GM19328 (cell line): Measurements from ENCODE around the gene DDX27.
A peak's percentile ranks its signal among the peaks of the same experiment; 100 is the strongest.
"Not testable (repeated sequence)": the region's sequence is repeated elsewhere in the genome, so short reads cannot be mapped to it uniquely, and the experiment has no call there.

ENCODE experiments used
- ATAC-seq: cut with Tn5 transposase; IDR thresholded peaks from one replicate; pipeline ENCODE4 v1.9.1; 2021; ENCODE audit warnings: mild to moderate bottlenecking, moderate library complexity; ENCODE audit not compliant: unreplicated experiment

The DDX27 gene, protein sequence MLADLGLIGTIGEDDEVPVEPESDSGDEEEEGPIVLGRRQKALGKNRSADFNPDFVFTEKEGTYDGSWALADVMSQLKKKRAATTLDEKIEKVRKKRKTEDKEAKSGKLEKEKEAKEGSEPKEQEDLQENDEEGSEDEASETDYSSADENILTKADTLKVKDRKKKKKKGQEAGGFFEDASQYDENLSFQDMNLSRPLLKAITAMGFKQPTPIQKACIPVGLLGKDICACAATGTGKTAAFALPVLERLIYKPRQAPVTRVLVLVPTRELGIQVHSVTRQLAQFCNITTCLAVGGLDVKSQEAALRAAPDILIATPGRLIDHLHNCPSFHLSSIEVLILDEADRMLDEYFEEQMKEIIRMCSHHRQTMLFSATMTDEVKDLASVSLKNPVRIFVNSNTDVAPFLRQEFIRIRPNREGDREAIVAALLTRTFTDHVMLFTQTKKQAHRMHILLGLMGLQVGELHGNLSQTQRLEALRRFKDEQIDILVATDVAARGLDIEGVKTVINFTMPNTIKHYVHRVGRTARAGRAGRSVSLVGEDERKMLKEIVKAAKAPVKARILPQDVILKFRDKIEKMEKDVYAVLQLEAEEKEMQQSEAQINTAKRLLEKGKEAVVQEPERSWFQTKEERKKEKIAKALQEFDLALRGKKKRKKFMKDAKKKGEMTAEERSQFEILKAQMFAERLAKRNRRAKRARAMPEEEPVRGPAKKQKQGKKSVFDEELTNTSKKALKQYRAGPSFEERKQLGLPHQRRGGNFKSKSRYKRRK

DNA sequence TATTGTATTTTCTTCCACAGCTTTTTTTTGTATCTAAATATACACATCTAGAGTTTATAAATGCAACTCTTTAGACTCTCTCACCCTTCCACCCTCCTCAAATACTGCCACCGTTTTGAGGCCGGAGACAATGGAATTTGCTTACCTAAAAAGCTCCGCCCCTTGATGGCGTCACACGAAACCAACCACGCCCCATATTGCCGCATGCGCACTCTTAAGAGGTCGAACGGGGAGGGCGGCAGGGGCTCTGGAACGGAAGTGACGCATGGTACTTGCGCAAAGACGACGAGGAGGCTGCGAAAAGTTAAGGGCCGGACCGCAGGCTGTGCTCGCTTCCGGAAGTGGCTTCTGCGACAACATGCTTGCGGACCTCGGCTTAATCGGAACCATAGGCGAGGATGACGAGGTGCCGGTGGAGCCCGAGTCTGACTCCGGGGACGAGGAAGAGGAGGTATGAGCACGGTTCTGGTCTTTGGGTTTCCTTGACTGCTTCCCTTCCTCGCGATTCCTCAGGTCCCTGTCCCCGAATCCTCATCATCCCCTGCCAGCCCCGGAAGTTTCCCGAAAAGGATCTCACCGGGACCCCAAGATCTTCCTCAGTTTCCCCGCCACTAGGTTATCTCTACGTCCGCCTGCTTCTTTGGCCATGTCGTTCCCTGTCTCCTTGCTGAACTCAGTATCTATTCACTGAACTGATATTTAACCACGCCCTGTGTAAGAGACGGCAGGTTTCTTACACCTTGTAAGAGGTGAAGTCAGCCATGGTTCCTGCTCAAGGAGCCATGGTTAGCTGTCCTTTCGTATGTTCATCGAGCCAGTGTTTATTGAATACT, at the start of gene DDX27:
TSS of gene DDX27 (plus strand) at position 326 of the 833 bp plus-strand sequence. CDS start at position 359, 33 bp downstream.
- peak; percentile 85 for ATAC-seq

DNA sequence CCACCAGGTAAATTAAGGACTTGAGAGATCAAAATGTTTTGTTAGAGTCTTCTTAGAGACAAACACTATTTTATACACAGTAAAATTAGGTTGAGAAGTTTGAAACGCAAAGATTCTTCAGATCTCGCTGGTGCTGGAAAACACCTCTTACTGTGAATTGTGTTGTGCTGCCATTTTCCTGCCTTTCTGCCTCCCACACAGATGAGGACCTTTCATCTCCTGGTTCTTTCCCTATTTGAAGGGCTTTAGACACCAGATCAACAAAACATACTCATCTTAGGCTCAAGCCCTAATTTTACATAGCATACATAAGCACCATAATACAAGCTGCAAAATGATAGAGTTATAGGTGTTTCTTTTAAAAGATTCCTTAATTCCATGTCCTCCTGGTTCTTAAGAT, 49.7 kb upstream of the DDX27 start:
- no peak for ATAC-seq

DNA sequence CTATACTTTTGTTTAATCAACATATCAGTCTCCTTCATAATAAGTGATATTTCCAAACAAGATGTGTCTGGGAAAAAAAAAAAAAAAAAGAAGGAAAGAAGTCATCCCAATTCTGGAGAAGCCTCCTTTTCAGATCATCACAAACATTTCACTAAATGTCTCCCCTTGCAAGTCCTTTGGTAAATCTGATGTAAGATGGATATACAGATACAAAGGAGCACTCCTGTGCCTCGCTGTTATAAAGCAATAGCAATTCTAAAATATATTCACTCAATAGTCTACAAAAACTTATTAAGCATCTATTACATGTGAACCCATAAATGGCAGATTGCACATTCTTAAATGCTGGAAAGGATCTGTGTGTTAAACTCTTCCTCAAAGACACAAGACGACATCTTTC, 48.5 kb upstream of the DDX27 start:
- no peak for ATAC-seq

DNA sequence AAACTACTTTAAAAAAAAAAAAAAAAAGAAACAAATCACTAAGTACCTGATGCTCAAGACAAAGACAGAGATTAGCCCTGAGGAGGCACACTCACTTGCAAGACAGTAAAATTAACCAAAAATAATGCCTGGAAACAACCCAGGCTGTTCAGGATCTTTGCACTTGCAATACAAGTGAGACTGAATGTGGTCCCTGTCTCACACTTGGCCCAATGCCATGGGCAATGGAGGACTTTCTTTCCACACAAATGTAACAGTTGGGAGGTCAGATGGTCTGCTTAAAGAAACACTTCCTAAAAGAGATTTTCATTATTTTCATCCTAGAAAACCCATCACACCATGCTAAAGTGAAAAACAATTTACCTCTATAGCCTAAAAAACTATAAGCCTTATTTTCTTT, 47.3 kb upstream of the DDX27 start:
- ATAC-seq, result no peak

DNA sequence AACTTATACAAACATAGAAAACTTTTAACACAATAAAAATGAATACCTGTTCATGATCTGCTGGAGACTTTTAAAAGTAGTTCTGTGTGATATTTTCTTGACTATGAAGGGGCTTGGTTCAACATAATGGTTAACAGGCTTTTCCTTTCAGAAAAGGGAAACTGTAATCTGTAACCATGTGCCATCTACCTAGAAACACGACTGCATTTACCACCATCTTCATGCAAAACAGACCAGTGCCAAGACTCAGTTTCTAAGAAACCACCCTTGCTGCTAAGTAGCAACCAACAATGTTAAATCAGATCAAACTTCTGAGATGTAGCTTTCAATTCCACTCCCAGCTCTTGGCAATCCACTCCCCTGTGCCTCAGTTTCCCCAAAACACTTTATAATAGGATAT, 46.8 kb upstream of the DDX27 start:
- no peak for ATAC-seq

DNA sequence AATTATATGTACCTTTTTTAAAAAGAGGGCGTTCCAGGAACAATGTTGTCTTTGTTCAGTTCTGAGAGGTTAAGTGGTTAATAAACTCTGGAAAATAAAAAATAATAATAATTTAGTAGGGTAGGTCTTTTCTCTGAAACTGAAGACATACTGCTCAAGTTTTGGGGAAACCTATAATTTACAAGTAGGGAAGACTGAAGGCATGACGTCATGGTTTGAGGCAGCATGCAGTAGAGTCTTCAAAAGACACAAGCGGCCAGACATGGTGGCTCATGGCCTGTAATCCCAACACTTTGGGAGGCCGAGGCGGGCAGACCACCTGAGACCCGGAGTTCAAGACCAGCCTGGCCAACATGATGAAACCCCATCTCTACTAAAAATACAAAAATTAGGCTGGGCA, 45.0 kb upstream of the DDX27 start:
- no peak for ATAC-seq

DNA sequence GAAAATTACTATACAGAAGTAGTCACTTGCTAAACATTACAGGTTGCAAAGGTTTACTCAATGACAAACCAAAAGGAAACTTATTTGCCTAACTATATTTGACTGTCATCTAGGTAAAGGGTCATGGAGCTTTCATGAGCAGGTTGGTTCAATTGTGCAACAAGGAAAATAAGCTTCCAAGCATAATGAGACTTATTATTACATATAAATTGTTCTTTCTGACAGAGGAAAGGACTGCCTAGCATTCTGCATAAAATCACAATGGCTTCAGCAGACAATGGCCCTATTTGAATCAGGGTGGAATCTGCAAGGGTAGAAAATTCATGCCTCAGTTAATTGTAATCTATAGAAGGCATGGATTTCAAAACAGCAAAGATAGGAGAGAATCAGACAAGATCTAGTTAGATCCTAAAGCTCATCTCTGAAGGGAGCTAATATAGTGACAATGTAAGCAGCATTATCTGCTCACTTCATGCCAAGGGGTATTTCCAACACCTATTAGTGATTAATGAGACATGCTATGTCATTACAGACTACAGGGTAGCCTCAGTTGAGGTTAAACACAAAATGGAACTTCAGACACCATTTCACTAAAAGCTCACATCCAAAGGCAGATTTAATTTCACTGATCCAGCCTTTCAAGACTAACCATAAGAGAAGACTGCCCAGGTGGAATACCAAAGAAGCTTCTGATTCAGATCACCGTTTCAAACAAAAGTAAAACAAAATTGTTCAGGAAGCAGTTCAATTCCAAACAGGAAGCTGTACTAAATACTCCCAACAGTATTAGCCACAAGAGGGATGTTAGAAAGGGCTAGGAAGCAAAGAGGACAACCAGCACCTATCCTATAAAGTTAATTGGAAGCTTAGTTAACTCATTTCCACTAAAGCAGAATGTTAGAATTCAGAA, 39.6 kb upstream of the DDX27 start:
- no peak for ATAC-seq

DNA sequence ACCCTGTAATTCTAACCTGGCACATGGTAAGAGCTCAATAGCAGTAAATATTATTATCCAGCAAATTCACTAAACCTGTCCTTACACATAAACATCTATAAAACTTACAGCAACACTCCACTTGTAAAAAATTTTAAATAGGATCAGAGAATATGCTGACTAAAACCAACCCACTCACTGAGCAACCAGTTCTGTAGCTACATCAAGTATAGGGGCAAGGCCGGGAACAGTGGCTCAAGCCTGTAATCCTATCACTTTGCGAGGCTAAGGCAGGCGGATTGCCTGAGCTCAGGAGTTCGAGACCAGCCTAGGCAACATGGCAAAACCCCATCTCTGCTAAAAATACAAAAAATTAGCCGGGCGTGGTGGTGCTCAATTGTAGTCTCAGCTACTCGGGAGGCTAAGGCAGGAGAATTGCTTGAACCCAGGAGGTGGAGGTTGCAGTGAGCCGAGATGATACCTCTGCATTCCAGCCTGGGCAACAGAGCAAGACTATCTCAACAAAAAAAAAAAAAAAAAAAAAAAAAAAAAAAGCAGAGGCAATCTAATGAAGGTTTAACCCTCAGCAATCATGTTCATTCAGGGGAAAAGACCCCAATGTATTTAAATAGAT, 37.8 kb upstream of the DDX27 start:
- ATAC-seq, result no peak

DNA sequence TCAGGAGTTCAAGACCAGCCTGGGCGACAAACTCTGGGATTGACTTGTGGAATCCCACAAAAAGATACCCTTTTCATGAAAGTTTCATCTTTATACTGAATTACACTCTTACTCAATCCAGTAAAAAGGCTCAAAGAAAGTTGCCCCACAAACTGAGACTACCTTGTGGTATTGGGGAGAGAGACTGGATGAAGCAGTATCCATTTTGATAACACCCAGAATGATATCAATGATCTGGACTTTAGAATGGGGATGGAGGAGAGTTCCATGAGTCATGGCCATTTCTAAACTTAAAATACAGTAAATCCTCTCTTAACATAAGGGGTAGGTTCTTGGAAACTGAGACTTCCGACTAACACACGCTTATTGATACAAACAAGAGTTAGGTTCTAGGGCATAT, 35.8 kb upstream of the DDX27 start:
- no peak for ATAC-seq

DNA sequence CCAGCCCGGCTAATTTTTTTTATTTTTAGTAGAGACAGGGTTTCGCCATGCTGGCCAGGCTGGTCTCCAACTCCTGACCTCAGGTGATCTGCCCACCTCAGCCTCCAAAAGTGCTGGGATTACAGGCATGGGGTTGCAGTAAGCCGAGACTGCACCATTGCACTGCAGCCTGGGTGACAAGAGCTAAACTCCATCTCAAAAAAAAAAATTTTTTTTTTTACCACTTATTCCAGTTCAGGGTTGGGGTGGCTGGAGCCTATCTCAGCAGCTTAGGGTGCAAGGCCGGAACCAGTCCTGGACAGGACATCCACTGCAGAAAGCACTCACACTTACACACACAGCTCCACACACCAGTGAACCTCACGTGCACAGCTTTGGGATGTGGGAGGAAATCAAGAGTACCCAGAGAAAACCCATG, 35.1 kb upstream of the DDX27 start:
- not testable (repeated sequence) for ATAC-seq

DNA sequence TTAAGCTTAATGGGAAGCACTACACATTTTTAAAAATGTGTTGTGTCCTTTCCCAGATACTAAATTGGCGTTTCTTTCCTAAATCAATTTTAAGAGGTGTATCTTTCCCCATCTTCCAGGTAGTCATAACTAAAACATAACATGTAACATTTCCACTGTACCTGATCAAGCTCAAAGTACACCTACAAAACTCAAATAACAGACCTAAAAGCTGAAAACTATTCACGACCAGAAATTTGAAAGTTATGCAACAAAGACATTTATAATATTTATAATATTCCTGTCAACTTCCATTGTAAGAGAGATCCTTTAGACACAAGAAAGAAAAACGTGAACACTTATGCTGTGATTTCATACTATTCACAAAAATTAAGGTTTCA, 34.5 kb upstream of the DDX27 start:
- ATAC-seq, result no peak

DNA sequence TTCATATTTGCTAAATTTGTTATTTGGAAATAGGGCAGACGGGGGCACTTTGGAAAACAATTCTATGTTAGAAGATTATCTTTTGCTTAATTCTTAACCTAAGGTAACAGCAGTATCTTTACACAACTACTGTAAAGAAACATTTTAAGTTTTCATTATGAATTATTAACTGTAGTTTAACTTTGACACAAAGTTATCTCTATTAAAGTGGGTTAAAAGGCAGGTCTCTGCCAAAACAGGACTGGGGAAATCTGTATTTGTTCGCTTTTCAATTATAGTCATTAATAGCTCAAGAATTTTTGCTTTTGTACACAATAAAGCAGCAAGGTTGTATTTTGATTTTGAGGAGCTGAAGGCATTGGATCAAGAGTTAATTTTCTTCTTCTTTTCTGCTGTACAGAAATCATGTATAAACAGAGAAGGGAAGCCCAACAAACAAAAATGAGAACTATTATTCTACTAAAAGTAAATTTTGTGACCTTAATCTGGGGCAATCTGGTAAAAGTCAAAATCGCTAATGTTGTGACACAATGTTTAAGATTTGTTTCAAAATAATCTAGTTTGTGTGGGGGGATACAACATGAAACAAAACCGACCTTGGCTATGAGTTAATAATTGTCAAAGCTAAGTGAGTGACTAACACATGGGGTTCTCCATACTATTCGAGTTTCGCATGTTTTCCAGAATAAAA, 34.0 kb upstream of the DDX27 start:
- ATAC-seq, result no peak

DNA sequence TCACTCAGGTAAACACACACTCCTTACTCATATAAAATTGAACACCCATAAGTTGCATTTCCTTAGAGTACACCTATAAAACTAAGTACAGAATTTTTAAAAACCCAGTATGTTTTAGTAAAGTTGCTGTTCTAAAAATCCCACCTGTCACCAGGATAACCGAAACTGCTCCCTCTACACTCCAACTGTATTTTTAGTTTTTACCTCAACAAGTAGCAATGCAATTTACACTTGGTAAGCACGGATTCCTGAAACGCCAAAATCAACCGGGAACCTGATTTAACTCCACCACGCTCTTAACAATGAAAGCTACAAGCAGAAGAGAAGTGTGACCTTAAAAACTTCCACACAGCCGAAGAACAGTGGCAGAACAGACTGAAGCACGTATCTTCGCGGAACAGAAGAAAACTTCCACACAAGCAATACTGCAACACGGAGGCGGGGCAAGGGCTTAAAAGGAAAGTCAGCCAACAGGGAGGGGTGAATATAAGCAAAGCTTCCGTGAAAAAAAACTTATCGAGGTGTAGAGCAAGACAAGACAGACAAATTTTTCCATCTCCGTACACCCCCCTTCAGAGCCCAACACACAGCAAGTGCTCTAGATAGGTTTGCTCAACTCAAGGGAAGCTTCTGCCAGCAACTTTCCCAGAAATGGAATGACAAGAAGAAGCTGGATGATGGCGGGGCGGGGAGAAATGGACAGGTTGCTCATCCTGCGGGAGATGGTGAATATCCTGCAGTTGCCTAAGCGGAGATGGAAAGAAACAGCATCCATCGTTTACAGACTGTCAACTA, 32.5 kb upstream of the DDX27 start:
- ATAC-seq, result no peak

DNA sequence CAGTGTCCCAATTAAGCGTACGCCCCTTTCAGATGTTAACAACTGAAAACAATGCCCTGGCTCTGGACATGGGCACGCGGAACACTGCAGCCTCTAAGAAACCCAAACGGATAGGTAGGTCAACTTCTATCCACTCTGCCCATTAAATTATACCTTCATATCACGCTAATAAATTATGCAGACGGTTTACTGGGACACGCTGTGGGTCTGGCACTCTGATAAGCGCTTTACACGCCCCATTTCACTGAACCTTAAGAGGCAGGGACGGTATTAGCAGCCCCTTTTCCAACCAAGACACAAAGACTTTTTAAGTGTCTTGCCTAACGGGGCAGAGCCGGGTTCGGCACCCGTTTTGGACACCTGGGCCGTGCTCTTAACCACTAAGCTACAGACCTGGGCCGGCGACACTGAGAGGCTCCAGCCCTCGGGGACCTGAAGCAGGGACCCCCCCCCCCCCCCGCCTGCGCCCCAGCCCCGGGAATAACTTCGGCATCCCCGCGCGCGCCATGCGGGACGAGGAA, 31.8 kb upstream of the DDX27 start:
- ATAC-seq, result no peak

DNA sequence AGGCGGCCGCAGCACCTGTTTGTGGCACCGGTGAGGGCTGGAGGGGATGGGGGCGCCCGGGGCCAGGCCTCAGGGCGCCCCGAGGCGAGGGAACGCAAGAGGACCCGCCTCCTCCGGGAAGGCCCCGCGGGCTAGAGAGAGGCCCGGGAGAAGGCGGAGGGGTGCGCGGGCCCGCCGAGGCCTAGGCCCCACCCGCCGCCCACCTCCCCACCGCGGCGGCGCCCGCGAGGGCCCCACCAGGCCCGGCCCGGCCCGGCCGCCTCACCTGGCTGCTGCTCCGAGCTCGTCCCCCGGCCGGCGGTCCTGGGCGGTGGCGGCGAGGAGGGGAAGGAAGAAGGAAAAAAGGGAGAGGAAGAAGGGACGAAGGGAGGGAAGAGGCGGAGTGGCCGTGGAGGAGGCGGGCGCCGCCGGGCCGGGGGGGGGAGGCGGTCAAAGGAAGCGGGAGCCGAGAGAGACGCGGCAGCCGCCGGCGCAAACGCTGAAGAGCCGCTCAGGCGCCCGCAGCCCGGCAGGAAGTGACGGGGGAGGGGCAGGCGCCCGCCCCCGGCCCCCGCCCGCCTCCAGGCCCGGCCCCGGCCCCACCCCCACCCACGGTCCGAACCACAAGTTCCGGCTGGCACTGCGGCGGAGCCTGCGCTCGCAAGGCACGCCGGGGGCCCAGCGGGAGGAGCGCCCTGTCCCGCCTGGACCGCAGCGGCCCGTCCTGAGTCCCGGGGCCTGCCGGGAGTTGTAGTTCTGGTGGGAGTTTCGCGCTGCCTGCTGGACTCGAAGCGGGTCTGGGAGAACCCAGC, 31.2 kb upstream of the DDX27 start, which contains the start of gene STAU1:
TSS of gene STAU1 (minus strand) at position 484 of the 791 bp plus-strand sequence. CDS start 22,133 bp downstream, outside the sequence.
- peak; percentile 90 for ATAC-seq

DNA sequence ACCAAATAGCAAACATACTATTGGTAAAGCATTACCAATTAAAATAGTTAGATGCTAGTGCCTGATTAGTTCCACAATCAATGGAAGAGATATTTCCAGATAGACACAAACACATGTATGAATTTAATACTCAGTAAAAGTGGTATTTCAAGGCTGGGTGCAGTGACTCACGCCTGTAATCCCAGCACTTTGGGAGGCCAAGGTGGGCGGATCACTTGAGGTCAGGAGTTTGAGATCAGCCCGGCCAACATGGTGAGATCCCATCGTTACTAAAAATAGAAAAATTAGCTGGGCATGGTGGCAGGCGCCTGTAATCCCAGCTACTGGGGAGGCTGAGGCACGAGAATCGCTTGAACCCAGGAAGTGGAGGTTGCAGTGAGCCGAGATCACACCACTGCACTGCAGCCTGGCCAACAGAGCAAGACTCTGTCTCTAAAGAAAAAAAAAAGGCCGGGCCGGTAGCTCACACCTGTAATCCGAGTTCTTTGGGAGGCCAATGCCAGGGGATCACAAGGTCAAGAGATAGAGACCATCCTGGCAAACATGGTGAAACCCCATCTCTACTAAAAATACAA, 26.2 kb upstream of the DDX27 start:
- not testable (repeated sequence) for ATAC-seq

DNA sequence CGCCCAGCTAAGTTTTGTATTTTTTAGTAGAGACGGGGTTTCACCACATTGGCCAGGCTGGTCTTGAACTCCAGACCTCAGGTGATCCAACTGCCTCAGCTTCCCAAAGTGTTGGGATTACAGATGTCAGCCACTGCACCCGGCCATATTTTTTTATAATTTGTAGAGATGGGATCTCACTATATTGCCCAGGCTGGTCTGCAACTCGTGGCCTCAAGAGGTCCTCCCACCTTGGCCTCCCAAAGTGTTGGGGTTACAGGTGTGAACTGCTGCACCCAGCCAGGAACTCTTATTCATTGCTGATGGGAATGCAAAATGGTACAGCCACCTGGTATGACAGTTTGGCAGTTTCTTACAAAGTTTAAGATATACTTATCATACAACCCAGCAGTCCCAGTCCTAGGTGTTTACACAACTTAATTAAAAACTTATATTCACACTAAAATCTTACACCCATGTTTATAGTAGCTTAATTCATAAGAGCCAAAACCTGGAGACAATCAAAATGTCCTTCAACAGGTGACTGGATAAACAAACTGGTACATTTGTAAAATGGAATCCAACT, 19.4 kb upstream of the DDX27 start:
- ATAC-seq, result no peak
